Vagina (tissue), 2 donors: ENCODE data around the gene GMPPA.

Source experiments
- POLR2A ChIP-seq, 2 donors: fragments of 450-650 bp; IDR thresholded peaks; one replicate each; pipeline ENCODE4 v1.6.1; 2017; ENCODE audit warnings: antibody characterized with exemption in 2 of 2, mild to moderate bottlenecking in 2 of 2, moderate library complexity in 2 of 2
- POLR2AphosphoS5 ChIP-seq, 2 donors: sonication (generic); formaldehyde crosslinking; IDR thresholded peaks; one replicate each; pipeline ENCODE4 v1.9.0; 2017; ENCODE audit warnings: antibody characterized with exemption in 2 of 2, mild to moderate bottlenecking in 2 of 2, low read depth in 1 of 2; ENCODE audit not compliant: insufficient read depth in 1 of 2
- TF ChIP-seq, protein P1 (sequence below), 3 experiments: fragments of 450-650 bp in 2 of 3; fragments of 200-600 bp in 1 of 3; sonication (generic) in 1 of 3; IDR thresholded peaks; one replicate each; pipeline ENCODE4 v1.5.1; 2017 to 2019; ENCODE audit warnings: antibody characterized with exemption in 3 of 3, mild to moderate bottlenecking in 2 of 3, moderate library complexity in 2 of 3

DNA sequence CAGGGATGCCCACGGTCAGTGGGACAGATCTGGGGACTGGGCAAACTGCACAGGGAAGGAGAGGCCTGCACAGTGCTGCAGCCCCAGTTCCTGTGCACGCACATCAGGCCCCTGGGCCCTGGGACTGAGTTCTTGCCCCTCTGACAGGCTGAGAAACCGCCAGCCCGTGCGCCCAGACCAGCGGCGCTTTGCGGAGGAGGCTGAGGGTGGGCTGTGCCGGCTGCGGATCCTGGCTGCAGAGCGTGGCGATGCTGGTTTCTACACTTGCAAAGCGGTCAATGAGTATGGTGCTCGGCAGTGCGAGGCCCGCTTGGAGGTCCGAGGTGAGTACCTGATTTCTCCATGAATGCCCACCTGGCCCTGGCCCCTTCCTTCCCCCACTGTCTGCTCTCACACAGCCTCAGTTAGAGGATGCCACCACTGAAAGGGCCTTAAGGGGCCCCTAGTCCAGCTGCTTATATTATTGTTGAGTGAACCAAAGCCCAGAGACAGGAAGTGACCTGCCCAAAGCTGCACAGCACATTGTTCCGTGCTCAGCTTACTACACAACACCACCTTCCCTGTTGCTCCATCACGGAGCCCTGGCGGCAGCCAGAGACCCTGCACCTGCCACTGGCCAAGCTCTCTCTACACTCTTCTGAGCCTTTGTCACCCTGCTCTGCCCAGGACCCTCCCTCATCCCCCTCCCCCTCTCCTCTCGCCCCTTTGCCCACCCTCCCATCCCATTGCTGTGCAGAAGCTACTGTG, 34.2 kb upstream of the GMPPA start:
- TF ChIP-seq, protein P1, sequence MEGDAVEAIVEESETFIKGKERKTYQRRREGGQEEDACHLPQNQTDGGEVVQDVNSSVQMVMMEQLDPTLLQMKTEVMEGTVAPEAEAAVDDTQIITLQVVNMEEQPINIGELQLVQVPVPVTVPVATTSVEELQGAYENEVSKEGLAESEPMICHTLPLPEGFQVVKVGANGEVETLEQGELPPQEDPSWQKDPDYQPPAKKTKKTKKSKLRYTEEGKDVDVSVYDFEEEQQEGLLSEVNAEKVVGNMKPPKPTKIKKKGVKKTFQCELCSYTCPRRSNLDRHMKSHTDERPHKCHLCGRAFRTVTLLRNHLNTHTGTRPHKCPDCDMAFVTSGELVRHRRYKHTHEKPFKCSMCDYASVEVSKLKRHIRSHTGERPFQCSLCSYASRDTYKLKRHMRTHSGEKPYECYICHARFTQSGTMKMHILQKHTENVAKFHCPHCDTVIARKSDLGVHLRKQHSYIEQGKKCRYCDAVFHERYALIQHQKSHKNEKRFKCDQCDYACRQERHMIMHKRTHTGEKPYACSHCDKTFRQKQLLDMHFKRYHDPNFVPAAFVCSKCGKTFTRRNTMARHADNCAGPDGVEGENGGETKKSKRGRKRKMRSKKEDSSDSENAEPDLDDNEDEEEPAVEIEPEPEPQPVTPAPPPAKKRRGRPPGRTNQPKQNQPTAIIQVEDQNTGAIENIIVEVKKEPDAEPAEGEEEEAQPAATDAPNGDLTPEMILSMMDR (IDR thresholded peaks at IDR 0.05), result no peak
- TF ChIP-seq POLR2A (IDR thresholded peaks at IDR 0.05) (no peak), POLR2AphosphoS5 (IDR thresholded peaks at IDR 0.05; ENCODE audit: insufficient read depth in 1 of 2, low read depth in 1 of 2) (no peak)
